ENCODE data around the gene ANO10. TPM values are rescaled to one million over a fixed set of nuclear protein-coding genes. Genes with fewer than 3 reads are reported as not detected.

ANO10 gene
- polyA plus RNA-seq, 3 donors: 11.2 to 24.8 (median 21.6) TPM

- no CpG with 5 or more reads among the region's 1 CpG for WGBS (ENCODE audit: insufficient coverage)
- no peaks in the 10 kb centered on the region for H3K27me3 Mint-ChIP-seq (ENCODE audit: low read depth in 3 of 3)
- H4K20me1 ChIP-seq (ENCODE audit: insufficient read depth, low read length): peaks cover 85% of the 10 kb centered on the region
Measured at GRCh38 chr3:43330981-43331380, 290.8 kb downstream of the ANO10 start.

DNA sequence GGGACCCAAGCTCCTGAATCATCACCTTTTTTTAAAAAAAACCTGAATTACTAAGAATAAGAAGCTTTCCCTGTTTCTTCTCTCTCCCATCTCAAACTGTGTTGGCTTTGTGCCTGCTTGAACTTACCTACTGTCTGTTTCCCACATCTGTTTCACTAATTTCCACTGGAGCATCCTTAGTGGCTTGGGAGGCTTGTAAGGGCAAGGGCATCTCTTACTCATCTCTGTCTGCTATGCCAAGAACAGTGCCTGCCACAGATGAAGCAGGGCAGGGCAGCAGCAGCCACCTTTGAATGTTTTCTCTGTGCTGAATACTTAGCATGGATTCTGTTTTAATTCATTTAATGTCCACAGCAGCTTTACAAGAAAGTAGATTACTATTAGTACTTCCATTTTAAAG is 293.2 kb downstream of the ANO10 start:
- TF ChIP-seq, protein P1, sequence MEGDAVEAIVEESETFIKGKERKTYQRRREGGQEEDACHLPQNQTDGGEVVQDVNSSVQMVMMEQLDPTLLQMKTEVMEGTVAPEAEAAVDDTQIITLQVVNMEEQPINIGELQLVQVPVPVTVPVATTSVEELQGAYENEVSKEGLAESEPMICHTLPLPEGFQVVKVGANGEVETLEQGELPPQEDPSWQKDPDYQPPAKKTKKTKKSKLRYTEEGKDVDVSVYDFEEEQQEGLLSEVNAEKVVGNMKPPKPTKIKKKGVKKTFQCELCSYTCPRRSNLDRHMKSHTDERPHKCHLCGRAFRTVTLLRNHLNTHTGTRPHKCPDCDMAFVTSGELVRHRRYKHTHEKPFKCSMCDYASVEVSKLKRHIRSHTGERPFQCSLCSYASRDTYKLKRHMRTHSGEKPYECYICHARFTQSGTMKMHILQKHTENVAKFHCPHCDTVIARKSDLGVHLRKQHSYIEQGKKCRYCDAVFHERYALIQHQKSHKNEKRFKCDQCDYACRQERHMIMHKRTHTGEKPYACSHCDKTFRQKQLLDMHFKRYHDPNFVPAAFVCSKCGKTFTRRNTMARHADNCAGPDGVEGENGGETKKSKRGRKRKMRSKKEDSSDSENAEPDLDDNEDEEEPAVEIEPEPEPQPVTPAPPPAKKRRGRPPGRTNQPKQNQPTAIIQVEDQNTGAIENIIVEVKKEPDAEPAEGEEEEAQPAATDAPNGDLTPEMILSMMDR (IDR thresholded peaks at IDR 0.05): no peak
- Mint-ChIP-seq H3K4me1 (peaks cover 57% of the 10 kb centered on the region), H3K27me3 (ENCODE audit: low read depth in 3 of 3) (no peaks in the 10 kb centered on the region), H3K27ac (peak overlapping the region in 2 of 7 donors; percentile 15 to 90), H3K9me3 (no peaks in the 10 kb centered on the region), H3K4me3 (no peak overlapping the region), H3K36me3 (peaks cover 25 to 34% of the 10 kb centered on the region in 2 donors)
- H3K4me2 ChIP-seq (replicated peaks; ENCODE audit: extremely low read depth, low read length, poor library complexity, severe bottlenecking): no peak overlapping the region
- H3K4me1 ChIP-seq (ENCODE audit: control insufficient read depth in 1 of 2, insufficient read depth in 2 of 2, low read length in 2 of 2): peaks cover 27 to 52% of the 10 kb centered on the region in 2 donors
- intact Hi-C loops (cut with micrococcal nuclease): loop anchor here in 1 of 2 donors (10.0 kb wide), 1 partner anchor 46 kb away; no protein-coding TSS in a partner anchor
- H4K20me1 ChIP-seq (ENCODE audit: insufficient read depth, low read length): peaks cover 98% of the 10 kb centered on the region
- H3K27me3 ChIP-seq (ENCODE audit: control insufficient read depth in 2 of 2, insufficient read depth in 2 of 2, low read length in 2 of 2): no peaks in the 10 kb centered on the region
- peak overlapping the region in 1 of 2 donors; percentile 69 for H3K27ac ChIP-seq (ENCODE audit: low read depth in 1 of 2, low read length in 2 of 2)
- DNase-seq: no peak
- no peak overlapping the region for H3K9ac ChIP-seq (ENCODE audit: insufficient read depth, low read length, poor library complexity, severe bottlenecking)
- H3K36me3 ChIP-seq (replicated peaks in 1 of 2; ENCODE audit: control insufficient read depth in 1 of 2, insufficient read depth in 2 of 2, low read length in 2 of 2): peaks cover 10 to 25% of the 10 kb centered on the region in 2 donors
- H2AFZ ChIP-seq (ENCODE audit: insufficient read depth, low read depth, low read length, poor library complexity, severe bottlenecking): no peak overlapping the region
- no peaks in the 10 kb centered on the region for H3K9me3 ChIP-seq (replicated peaks in 1 of 2; ENCODE audit: control insufficient read depth in 1 of 2, insufficient read depth in 1 of 2, low read length in 2 of 2)
- no peak overlapping the region for H3K4me3 ChIP-seq (replicated peaks in 1 of 3; ENCODE audit: low read depth in 2 of 3, low read length in 3 of 3)
- H3K79me2 ChIP-seq (ENCODE audit: insufficient read depth, low read length): peaks cover 100% of the 10 kb centered on the region

More at GRCh38 chr3:43330981-43331380, 290.8 kb downstream of the ANO10 start:
- Mint-ChIP-seq H3K4me3 (no peak overlapping the region), H3K27ac (peak overlapping the region in 2 of 7 donors; percentile 4 to 25), H3K9me3 (peaks cover 8 to 18% (median 11%) of the 10 kb centered on the region in 7 donors), H3K4me1 (peaks cover 41% of the 10 kb centered on the region), H3K36me3 (peaks cover 32 to 52% of the 10 kb centered on the region in 2 donors)
- Histone ChIP-seq H3K4me1 (ENCODE audit: control insufficient read depth in 1 of 2, insufficient read depth in 2 of 2, low read length in 2 of 2) (peaks cover 17 to 31% of the 10 kb centered on the region in 2 donors), H3K79me2 (ENCODE audit: insufficient read depth, low read length) (peaks cover 100% of the 10 kb centered on the region), H3K27me3 (ENCODE audit: control insufficient read depth in 2 of 2, insufficient read depth in 2 of 2, low read length in 2 of 2) (no peaks in the 10 kb centered on the region), H3K36me3 (replicated peaks in 1 of 2; ENCODE audit: control insufficient read depth in 1 of 2, insufficient read depth in 2 of 2, low read length in 2 of 2) (peaks cover 23 to 42% of the 10 kb centered on the region in 2 donors), H3K9ac (ENCODE audit: insufficient read depth, low read length, poor library complexity, severe bottlenecking) (no peak overlapping the region), H3K9me3 (replicated peaks in 1 of 2; ENCODE audit: control insufficient read depth in 1 of 2, insufficient read depth in 1 of 2, low read length in 2 of 2) (peaks cover 5 to 9% of the 10 kb centered on the region in 2 donors), H3K4me2 (replicated peaks; ENCODE audit: extremely low read depth, low read length, poor library complexity, severe bottlenecking) (no peak overlapping the region), H3K4me3 (replicated peaks in 1 of 3; ENCODE audit: low read depth in 2 of 3, low read length in 3 of 3) (no peak overlapping the region), H3K27ac (ENCODE audit: low read depth in 1 of 2, low read length in 2 of 2) (peak overlapping the region in 1 of 2 donors; percentile 50), H2AFZ (ENCODE audit: insufficient read depth, low read depth, low read length, poor library complexity, severe bottlenecking) (no peak overlapping the region)
- DNase-seq: no peak
- intact Hi-C loops (cut with micrococcal nuclease): no loop called here
- TF ChIP-seq, protein P1 (IDR thresholded peaks at IDR 0.05): no peak
